Stimulated activated memory B cell treated with anti-CD40 and anti-IgM and Interleukin-4, amounts not matched to agents 10 μg/mL and 1 μg/mL and 100 μg/mL, for 72 hours (primary cell): ENCODE measurements around the gene PCK2.

ENCODE experiments used
- ATAC-seq: fragments of 150-1000 bp; cut with Tn5 transposase; 2 replicates; pipeline ENCODE4 v1.10.0; 2021
- H3K27ac Mint-ChIP-seq: one replicate; pipeline ENCODE4 v1.8.0; 2022; ENCODE audit warnings: mild to moderate bottlenecking, mixed read lengths
- H3K27me3 Mint-ChIP-seq: one replicate; pipeline ENCODE4 v1.8.0; 2022; ENCODE audit warnings: mixed read lengths
- H3K36me3 Mint-ChIP-seq: one replicate; pipeline ENCODE4 v1.8.0; 2022; ENCODE audit warnings: mixed read lengths
- H3K4me1 Mint-ChIP-seq: one replicate; pipeline ENCODE4 v1.8.0; 2022; ENCODE audit warnings: mixed read lengths
- H3K4me3 Mint-ChIP-seq: one replicate; pipeline ENCODE4 v1.8.0; 2022; ENCODE audit warnings: mild to moderate bottlenecking, moderate library complexity, mixed read lengths
- H3K9me3 Mint-ChIP-seq: one replicate; pipeline ENCODE4 v1.8.0; 2022; ENCODE audit warnings: mixed read lengths

PCK2 gene

GRCh38 chr14:24126939-24127338 is 32.8 kb downstream of the PCK2 start:
- no peak overlapping the region for H3K4me3 Mint-ChIP-seq
- no peak overlapping the region for H3K27ac Mint-ChIP-seq
- ATAC-seq = no peak
- H3K27me3 Mint-ChIP-seq = no peaks in the 10 kb centered on the region
- peaks cover 41% of the 10 kb centered on the region for H3K4me1 Mint-ChIP-seq
- no peaks in the 10 kb centered on the region for H3K9me3 Mint-ChIP-seq
- H3K36me3 Mint-ChIP-seq = peaks cover 14% of the 10 kb centered on the region

DNA sequence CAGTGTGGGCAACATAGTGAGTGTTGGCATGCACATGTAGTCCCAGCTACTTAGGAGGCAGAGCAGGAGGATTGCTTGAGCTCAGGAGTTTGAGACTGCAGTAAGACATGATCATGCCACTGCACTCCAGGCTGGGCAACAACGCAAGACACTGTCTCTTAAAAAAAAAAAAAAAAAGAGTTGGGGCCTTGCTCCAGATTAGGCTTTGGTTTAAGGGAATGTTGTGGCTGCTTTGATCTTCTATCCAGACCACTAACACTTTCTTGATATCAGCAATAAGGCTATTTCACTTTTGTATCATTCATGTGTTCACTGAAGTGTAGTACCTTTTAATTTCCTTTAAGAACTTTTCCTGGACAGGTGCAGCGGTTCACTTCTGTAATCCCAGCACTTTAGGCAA is 33.6 kb downstream of the PCK2 start:
- Mint-ChIP-seq H3K27ac (no peak overlapping the region), H3K4me1 (peaks cover 44% of the 10 kb centered on the region), H3K36me3 (peaks cover 11% of the 10 kb centered on the region), H3K27me3 (no peaks in the 10 kb centered on the region), H3K9me3 (no peaks in the 10 kb centered on the region), H3K4me3 (no peak overlapping the region)
- ATAC-seq = no peak

DNA sequence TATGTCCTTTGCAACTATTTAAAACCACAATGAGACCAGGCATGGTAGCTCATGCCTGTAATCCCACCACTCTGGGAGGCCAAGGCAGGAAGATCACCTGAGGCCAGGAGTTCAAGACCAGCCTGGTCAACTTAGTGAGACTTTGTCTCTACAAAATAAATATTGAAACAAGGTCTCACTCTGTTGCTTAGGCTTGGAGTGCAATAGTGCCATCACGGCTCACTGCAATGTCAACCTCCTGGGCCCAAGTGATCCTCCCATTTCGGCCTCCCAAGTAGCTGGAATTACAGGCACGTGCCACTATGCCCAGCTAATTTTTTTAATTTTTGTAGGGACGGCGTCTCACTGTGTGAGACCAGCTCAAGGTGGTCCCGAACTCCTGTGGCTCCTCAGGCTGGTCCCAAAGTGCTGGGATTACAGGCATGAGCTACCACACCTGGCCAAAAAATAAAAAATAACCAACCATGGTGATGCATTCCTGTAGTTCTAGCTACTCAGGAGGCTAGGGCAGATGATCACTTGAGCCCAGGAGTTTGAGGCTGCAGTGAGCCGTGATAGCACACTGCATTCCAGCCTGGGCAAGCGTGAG is 35.4 kb downstream of the PCK2 start:
- H3K4me3 Mint-ChIP-seq = no peak overlapping the region
- H3K9me3 Mint-ChIP-seq = no peaks in the 10 kb centered on the region
- no peak overlapping the region for H3K27ac Mint-ChIP-seq
- ATAC-seq = no peak
- H3K36me3 Mint-ChIP-seq = no peaks in the 10 kb centered on the region
- peaks cover 30% of the 10 kb centered on the region for H3K4me1 Mint-ChIP-seq
- no peaks in the 10 kb centered on the region for H3K27me3 Mint-ChIP-seq

DNA sequence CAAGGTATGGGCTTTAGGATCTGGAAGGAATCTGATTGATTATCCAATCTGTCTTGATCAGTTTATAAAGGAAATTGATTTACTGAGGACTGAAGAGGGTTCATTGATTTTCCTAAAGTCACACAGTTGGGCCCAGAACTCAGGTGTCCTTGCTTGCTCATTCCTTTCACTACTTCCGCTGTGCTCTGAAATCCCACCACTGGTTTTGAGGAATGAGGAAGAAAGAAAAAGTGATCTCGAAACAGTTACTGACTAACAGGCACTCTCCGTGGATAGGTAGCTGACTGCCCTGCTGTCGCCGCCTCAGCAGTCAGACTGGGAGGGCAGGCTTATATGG is 36.2 kb downstream of the PCK2 start, which contains the start of gene FITM1:
FITM1 (plus strand) TSS at position 280 of the 337 bp plus-strand sequence. CDS start 905 bp downstream, outside the sequence.
- Mint-ChIP-seq H3K27ac (peak within 1 kb of the TSS; percentile 63), H3K9me3 (no peaks in the 10 kb centered on the region), H3K4me3 (no peak within 1 kb of the TSS), H3K27me3 (no peaks in the 10 kb centered on the region), H3K36me3 (no peaks in the 10 kb centered on the region), H3K4me1 (peaks cover 27% of the 10 kb centered on the region)
- no peak for ATAC-seq

GRCh38 chr14:24130717-24131548 is 36.8 kb downstream of the PCK2 start:
- no peak for ATAC-seq
- no peaks in the 10 kb centered on the region for H3K36me3 Mint-ChIP-seq
- no peak overlapping the region for H3K4me3 Mint-ChIP-seq
- H3K9me3 Mint-ChIP-seq = no peaks in the 10 kb centered on the region
- H3K27me3 Mint-ChIP-seq = no peaks in the 10 kb centered on the region
- peaks cover 30% of the 10 kb centered on the region for H3K4me1 Mint-ChIP-seq
- H3K27ac Mint-ChIP-seq = peak overlapping the region; percentile 63

DNA sequence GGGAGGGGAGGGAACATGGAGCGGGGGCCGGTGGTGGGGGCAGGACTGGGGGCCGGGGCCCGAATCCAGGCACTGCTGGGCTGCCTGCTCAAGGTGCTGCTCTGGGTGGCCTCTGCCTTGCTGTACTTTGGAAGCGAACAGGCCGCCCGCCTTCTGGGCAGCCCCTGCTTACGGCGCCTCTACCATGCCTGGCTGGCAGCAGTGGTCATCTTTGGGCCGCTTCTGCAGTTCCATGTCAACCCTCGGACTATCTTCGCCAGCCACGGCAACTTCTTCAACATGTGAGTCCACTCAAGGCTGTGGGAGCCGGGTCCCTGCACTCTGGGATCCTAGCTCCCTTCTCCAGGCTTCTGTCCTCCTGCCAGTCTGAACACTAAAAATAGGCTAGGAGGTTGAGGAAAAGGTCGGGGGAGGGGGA is 37.4 kb downstream of the PCK2 start:
- Mint-ChIP-seq H3K36me3 (no peaks in the 10 kb centered on the region), H3K27ac (peak overlapping the region; percentile 63), H3K27me3 (no peaks in the 10 kb centered on the region), H3K4me1 (peaks cover 32% of the 10 kb centered on the region), H3K4me3 (no peak overlapping the region), H3K9me3 (no peaks in the 10 kb centered on the region)
- no peak for ATAC-seq

DNA sequence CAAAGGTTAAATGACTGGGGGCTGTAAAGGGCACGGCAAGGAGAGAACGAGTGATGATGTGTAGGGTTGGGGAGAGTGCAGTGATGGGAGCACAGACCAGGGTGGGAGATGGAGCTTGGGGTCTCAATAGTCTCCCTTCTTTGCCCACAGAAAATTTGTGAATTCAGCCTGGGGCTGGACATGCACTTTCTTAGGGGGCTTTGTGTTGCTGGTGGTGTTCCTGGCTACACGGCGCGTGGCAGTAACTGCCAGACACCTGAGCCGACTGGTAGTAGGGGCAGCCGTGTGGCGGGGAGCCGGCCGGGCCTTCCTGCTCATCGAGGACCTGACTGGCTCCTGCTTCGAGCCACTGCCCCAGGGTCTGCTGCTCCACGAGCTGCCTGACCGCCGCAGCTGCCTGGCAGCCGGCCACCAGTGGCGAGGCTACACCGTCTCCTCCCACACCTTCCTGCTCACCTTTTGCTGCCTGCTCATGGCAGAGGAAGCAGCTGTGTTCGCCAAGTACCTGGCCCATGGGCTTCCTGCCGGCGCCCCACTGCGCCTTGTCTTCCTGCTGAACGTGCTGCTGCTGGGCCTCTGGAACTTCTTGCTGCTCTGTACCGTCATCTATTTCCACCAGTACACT is 38.1 kb downstream of the PCK2 start:
- H3K4me1 Mint-ChIP-seq = peaks cover 38% of the 10 kb centered on the region
- H3K9me3 Mint-ChIP-seq = no peaks in the 10 kb centered on the region
- peaks cover 5% of the 10 kb centered on the region for H3K36me3 Mint-ChIP-seq
- peak overlapping the region; percentile 63 for H3K27ac Mint-ChIP-seq
- H3K4me3 Mint-ChIP-seq = no peak overlapping the region
- ATAC-seq = no peak
- H3K27me3 Mint-ChIP-seq = no peaks in the 10 kb centered on the region

DNA sequence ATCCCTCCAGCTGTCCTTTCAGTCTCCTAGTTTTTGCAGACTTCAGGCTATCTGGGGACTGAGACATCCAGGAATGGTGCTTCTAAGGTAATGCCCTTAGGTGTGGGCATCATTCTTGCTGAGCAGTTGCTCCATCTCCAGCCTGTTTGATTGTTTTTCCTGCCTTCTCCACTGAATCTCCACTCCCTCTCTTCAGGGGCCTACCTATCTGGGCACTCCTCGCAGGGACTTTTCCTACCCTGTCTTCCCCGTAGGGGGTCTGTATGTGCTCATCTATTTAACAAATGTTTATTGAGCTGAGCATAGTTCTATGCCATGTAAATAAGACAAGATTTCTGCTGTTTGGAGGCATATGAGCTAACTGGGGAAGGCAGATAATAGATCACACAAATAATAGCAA is 38.9 kb downstream of the PCK2 start:
- Mint-ChIP-seq H3K4me3 (no peak overlapping the region), H3K27me3 (no peaks in the 10 kb centered on the region), H3K27ac (peak overlapping the region; percentile 63), H3K9me3 (no peaks in the 10 kb centered on the region), H3K36me3 (peaks cover 9% of the 10 kb centered on the region), H3K4me1 (peaks cover 39% of the 10 kb centered on the region)
- no peak for ATAC-seq

DNA sequence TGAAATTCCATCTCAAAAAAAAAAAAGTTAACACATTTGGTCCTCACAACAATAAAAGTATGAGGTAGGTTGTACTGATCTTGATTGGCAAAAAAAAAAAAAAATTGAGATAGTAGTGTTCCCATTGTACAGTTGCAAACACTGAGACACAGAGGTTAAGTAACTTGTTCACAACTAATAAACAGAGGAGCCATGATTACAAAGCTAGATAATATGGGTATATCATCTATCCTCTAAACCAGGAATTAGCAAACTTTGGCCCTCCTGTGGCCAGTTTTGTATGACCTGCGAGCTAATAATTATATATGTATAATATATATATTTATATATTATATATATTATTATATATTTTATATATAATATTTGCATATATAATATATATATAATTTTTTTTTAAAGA is 39.6 kb downstream of the PCK2 start:
- H3K4me3 Mint-ChIP-seq = no peak overlapping the region
- peaks cover 16% of the 10 kb centered on the region for H3K36me3 Mint-ChIP-seq
- H3K27me3 Mint-ChIP-seq = no peaks in the 10 kb centered on the region
- H3K27ac Mint-ChIP-seq = no peak overlapping the region
- ATAC-seq = no peak
- peaks cover 43% of the 10 kb centered on the region for H3K4me1 Mint-ChIP-seq
- H3K9me3 Mint-ChIP-seq = no peaks in the 10 kb centered on the region

DNA sequence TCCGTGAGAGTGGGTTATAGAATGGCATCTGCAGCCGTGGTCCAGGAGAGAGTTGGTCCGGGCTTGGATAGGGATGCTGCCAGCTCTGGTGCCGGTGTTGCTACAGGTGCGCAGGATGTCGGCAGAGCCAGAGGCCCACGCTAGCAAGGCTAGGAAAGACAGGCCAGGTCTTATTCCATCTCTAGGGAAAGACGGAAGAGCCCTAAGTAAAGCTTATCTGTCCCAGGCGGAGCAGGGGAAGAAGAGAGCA is 41.4 kb downstream of the PCK2 start:
- Mint-ChIP-seq H3K9me3 (no peaks in the 10 kb centered on the region), H3K4me1 (peaks cover 57% of the 10 kb centered on the region), H3K27ac (peak overlapping the region; percentile 82), H3K4me3 (peak overlapping the region; percentile 86), H3K36me3 (peaks cover 25% of the 10 kb centered on the region), H3K27me3 (no peaks in the 10 kb centered on the region)
- ATAC-seq = peak; percentile 11

DNA sequence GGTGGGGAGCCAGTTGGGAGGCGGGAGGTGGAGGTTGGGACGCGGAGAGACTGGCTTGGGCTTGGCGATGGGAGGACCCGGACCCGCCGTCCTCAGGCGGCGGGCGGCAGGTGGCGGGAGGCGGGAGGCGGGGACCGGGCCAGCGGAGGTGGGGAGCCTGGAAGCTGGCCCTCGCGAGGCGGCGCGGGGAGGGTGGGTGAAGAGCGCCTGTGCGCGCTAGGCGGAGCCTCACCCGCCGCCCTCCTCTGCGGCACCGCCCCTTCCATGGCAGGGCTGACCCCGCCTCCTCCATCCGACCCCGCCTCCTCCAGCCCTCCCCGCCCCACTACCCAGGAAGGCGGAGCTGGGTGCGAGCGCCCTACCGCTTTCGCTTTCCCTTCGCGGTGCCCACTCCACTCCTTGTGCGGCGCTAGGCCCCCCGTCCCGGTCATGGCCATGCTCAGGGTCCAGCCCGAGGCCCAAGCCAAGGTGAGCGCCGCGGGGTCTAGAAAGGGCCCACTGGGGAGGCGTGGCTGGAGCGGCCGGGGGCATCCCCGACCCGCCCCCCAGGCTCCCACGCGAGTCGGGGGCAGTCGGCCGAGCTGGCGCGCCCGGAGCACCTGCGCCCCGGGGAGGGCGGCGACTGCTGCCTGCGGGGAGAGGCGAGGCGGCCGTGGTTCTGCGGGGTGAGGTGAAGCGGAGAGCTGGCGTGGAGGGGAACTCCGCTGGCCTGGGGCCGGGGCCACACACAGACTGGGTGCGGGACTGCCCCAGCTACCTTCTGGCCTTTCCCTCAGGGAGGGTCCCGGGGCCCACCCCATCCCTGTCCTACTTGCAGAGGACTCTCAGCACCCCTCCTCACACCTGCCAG is 41.9 kb downstream of the PCK2 start, which contains the start of gene PSME1:
PSME1 (plus strand) TSS at position 361 of the 850 bp plus-strand sequence; CDS start at position 430, 69 bp downstream.
- H3K27me3 Mint-ChIP-seq = no peaks in the 10 kb centered on the region
- H3K36me3 Mint-ChIP-seq = peaks cover 25% of the 10 kb centered on the region
- peak; percentile 97 for ATAC-seq
- H3K4me3 Mint-ChIP-seq = peak within 1 kb of the TSS; percentile 86
- H3K4me1 Mint-ChIP-seq = peaks cover 62% of the 10 kb centered on the region
- peak within 1 kb of the TSS; percentile 82 for H3K27ac Mint-ChIP-seq
- H3K9me3 Mint-ChIP-seq = no peaks in the 10 kb centered on the region

DNA sequence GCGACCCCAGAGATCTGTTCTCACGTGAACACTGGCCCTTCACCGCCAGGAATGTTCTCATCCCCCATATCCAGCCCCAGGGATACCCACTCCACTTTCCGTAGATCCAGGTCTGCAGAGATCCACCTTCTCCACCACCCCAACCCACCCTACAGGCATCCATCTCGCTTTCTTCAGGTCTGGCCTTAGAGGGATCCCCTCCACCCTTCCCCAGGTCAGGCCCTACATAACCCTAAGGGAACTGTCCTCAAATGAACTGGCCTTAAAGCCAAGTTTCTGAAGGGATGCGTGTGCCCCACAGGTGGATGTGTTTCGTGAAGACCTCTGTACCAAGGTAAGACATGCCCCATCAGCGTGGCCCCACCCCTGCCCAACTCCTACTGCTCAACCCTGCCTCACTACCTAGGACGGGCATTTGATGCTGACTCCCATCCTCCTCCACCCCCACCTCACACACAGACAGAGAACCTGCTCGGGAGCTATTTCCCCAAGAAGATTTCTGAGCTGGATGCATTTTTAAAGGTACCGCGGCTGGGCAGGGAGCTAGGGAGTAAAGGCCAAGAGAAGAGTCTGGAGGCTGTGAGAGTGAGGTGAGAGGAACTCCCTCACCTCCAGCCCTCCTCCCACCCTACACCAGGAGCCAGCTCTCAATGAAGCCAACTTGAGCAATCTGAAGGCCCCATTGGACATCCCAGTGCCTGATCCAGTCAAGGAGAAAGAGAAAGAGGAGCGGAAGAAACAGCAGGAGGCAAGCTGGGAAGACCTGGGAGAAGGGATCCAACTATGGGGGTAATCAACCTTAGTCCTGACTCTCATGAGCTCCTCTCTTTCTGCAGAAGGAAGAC is 42.8 kb downstream of the PCK2 start:
- ATAC-seq = no peak
- H3K9me3 Mint-ChIP-seq = no peaks in the 10 kb centered on the region

DNA sequence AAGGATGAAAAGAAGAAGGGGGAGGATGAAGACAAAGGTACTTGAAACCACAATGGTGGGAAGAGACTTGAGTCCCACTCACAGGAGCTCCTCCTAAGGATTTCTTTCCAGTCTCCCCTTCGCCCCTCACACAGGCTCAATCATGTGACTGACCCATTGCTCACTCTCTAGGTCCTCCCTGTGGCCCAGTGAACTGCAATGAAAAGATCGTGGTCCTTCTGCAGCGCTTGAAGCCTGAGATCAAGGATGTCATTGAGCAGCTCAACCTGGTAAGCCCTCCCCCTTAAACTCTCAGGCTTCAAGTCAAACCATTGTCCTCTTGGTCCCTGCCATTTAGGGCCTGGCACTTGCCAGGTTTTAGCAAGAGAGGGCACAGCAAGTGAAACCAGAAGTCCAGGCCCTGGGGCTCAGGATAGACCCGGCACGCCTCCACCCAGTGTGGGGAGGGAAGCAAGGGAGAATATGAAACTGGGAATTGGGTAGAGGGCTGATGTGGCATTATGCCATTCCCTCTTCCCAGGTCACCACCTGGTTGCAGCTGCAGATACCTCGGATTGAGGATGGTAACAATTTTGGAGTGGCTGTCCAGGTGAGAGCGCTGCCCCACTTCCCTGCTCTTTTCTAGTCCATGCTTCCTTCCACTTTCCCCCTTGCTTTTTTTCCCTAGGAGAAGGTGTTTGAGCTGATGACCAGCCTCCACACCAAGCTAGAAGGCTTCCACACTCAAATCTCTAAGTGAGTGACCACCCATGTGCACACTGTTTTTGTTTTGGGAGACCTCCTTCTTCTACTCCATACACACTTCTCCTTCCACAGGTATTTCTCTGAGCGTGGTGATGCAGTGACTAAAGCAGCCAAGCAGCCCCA is 43.7 kb downstream of the PCK2 start:
- H3K4me1 Mint-ChIP-seq = peaks cover 54% of the 10 kb centered on the region
- H3K27me3 Mint-ChIP-seq = no peaks in the 10 kb centered on the region
- H3K27ac Mint-ChIP-seq = peak overlapping the region; percentile 82
- no peak for ATAC-seq
- H3K4me3 Mint-ChIP-seq = no peak overlapping the region
- no peaks in the 10 kb centered on the region for H3K9me3 Mint-ChIP-seq
- peaks cover 28% of the 10 kb centered on the region for H3K36me3 Mint-ChIP-seq

More for the DNA sequence above, 42.8 kb downstream of the PCK2 start:
- Mint-ChIP-seq H3K36me3 (peaks cover 25% of the 10 kb centered on the region), H3K4me3 (peak overlapping the region; percentile 86), H3K4me1 (peaks cover 59% of the 10 kb centered on the region), H3K27me3 (no peaks in the 10 kb centered on the region), H3K27ac (peak overlapping the region; percentile 82)
